Fibroblast of skin of back (primary cell): ENCODE measurements around the gene TMEM266.

Source experiments
- DNase-seq: peaks from one replicate; pipeline ENCODE4 v3.0.0-alpha.2; 2013

The TMEM266 gene

DNA sequence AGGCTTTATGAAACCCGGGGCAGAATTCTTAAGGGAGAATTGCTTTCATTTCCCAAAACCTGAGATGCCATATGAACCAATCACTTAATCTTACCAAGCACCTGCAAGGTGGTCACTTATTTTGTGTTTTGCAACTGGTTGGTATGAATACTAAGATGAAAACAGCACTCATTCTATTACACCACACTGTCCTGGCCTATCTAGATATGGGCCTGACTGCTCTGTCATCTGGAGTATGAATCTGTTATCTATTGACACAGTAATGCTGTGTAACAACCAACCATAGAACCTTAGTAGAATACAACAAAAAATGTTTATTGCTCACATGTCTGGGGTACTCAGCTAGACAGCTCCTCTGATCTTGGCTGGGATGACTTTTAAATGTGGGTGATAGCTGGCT lies 74.8 kb downstream of the TMEM266 start:
- DNase-seq: no peak

DNA sequence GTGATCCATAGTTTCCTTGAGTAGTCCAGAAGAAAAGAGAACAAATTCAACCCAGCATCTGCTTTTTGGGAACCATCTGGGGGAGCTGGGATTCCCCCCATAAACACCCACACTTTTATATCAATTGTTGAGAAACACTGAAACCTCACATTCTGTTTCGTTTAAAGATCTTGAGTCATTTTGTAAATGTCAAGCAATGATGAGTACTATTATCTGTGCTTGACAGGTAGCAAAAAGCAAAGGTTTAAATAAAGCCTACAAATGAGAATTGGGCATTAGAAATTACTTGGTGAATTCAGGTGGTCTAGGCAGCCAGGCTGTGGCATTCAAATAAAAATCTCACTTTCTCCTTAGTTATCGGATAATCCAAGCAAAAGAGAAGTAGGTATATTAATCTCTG lies 75.7 kb downstream of the TMEM266 start:
- DNase-seq: no peak

DNA sequence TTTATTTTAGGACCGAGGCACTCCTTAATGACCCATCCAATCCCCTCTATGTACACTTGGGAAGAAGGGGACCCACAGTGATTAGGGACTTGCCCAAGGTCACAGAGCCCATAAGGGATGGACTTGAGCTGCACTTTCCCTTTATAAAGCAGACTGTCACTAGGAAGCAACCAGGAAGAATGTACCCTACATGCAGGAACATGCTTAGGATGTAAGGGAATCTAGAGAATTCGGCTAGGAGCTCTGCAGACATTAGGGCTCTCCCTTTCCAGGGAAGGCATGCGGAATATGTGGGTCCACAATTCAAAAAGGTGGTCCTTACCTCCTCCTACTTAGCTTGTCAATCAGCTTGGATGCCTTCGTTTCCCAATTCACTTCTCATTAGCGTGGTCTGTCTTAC lies 78.7 kb downstream of the TMEM266 start:
- no peak for DNase-seq

DNA sequence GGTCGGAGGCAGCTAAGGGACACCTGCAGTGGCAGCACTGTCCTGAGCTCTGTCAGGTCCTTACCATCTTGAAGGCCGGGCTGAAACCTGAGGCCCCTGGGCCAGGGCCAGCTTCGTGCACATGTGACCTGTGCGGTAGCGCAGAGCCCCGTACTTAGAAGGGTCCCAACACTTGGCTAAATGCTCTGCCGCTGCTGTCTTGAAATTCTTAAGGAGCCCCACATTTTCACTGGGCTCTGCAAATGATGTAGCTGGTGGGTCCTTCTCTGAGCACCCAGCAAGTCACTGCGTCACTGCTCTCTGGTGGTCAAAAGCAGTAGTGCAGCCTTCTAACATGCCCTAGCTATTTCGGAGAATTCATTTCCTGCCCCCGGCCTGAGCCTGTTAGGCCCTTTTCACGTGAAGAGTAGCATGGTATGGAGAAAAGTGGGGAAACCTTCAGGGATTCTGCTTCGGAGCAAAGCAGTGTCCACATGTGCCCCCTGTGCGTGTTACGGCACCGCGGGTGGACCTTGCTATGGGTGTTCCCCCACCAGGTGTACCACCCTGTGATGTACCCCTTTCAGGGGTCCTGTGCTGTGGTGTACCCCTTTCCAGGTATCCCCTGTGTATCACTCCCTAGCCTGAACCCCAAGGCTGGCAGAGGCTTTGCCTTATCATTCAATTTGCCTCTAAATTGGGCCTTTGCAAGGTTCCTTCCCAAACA lies 79.7 kb downstream of the TMEM266 start:
- DNase-seq: peak; percentile 69

- DNase-seq: no peak
These were observed 80.3 kb downstream of the TMEM266 start for GRCh38 chr15:76140074-76140464.

GRCh38 chr15:76146812-76147211 lies 87.0 kb downstream of the TMEM266 start:
- DNase-seq: no peak

DNA sequence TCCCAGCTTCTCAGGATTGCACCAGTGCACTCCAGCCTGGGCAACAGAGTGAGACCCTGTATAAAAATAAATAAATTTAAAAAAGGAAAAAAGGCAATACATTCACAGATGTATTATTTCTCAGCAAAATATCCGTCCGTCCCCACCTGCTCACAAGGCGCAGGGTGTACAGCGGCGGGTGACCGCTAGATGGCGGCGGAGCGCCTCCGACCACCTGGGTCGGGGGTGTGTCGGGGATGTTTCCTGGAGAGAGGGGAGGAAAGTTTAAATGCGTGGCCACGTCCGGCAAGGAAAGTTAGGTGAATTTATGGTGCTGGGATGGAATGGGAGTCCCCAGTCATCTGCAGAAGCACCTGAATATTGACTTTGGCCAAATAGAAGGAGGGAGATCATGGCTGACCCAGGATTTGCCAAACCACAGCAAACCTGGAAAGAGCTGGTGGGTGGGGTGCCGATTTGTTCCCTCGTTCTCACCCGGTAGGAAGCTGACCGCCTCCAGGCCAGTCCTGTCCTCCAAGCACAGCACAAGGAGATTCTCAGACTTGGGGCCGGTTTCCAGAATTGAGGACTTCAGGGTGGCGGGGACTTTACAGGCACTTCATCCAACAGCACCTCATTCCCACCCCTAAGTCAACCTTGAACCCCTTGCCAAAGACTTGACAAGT lies 88.3 kb downstream of the TMEM266 start:
- no peak for DNase-seq

DNA sequence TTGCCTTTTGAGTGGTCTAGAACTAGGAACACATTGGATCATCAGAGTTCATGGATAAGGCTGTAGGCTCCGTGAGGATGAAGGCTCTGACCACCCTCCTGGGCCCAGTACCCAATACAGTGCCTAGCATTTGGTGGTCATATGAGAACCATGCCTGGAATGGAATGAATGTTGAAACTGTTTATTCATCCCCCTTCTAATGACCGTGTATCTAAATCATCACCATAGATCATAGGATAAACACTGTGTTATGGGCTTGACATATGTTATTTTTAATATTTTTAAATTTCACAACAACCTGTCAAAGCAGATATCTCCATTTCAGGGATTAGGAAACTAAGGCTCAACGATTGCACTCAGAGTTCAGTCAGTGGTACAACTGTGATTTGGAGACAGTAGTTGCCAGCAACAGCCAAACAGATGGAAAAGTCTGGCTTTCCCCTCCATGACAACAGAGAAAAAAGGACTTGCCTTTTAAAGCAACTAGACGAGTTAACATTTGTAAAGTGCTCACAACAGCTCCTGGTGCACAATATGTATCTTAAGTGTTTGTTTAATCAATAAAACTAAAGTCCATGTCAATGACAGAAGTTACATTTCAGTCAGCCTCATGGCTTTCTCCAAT lies 89.6 kb downstream of the TMEM266 start:
- DNase-seq: peak; percentile 64

- DNase-seq: no peak
These were observed 90.7 kb downstream of the TMEM266 start for GRCh38 chr15:76150513-76150912.

GRCh38 chr15:76150971-76151598 lies 91.3 kb downstream of the TMEM266 start:
- DNase-seq: peak; percentile 82

DNA sequence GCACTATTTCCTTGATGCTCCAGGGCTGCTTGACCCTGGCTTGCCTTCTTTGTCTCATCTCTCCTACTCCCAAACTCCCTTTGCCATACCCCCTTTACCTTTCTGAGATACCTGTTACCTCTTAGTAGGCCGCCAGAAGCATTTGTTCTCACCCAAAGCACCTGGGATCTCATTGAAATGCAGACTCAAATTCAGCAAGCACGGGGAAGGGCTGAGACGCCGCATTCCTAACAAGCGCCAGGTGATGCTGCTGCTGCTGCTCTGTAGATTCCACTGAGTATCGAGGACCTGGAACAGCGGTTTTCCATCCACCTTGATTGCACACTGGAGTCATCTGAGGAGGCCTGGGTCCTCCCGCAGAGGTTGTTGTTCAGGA lies 91.8 kb downstream of the TMEM266 start:
- DNase-seq: no peak

- DNase-seq: no peak
These were observed 92.4 kb downstream of the TMEM266 start for GRCh38 chr15:76152197-76152596.

GRCh38 chr15:76153241-76154197 lies 93.7 kb downstream of the TMEM266 start:
- DNase-seq: no peak

GRCh38 chr15:76155731-76156130 lies 95.9 kb downstream of the TMEM266 start:
- peak; percentile 72 for DNase-seq

- DNase-seq: no peak
These were observed 98.4 kb downstream of the TMEM266 start for GRCh38 chr15:76158226-76158625.

DNA sequence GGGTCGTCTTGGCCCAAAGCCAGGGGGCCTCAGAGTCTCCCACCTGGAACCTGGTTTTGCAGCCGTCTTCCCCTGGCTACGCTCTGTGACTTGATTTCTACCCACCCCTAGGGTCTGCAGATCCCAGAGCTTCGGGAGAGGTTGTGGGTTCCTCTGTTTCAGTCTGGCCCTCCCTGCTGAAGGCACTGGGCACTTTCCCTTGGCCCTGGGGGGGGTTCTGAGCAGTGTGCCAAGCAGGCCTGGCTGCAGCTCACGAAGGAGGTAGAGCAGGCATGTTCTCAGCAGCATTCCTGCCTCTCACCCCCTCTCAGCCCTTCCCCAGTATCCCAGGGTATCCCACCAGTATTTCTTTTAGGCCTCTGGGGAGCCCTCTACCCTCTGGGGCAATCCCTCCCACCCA lies 99.0 kb downstream of the TMEM266 start:
- DNase-seq: no peak

GRCh38 chr15:76159282-76159681 lies 99.5 kb downstream of the TMEM266 start:
- no peak for DNase-seq

- DNase-seq: no peak
These were observed 100.8 kb downstream of the TMEM266 start for GRCh38 chr15:76160426-76161152.

GRCh38 chr15:76161153-76162035 lies 101.6 kb downstream of the TMEM266 start:
- no peak for DNase-seq

- no peak for DNase-seq
These were observed 102.2 kb downstream of the TMEM266 start for GRCh38 chr15:76162036-76162398.
